AG04449 (cell line): ENCODE data around the gene RNPEPL1.

Experiments
- CTCF ChIA-PET: fragments of 350-600 bp; formaldehyde crosslinking; extraction: SDS; loops from one replicate; lab custom pipeline; 2021; ENCODE audit warnings: antibody characterized with exemption; lab: Yijun Ruan, JAX
- POLR2A ChIA-PET: fragments of 400-600, 350-600 bp; formaldehyde crosslinking; extraction: SDS; loops from one replicate; lab custom pipeline; 2020; ENCODE audit warnings: antibody characterized with exemption, inconsistent platforms; lab: Yijun Ruan, JAX
- DNase-seq: peaks from one replicate; pipeline ENCODE4 v3.0.0-alpha.2; 2010; ENCODE audit warnings: low read depth, low spot score
- H3K4me3 ChIP-seq: 2 replicates; pipeline ENCODE4 v1.5.1; 2011; ENCODE audit warnings: low read depth, mild to moderate bottlenecking, control low read depth, low read length
- TF ChIP-seq, protein P1 (sequence below): IDR thresholded peaks from one replicate; pipeline ENCODE4 v1.5.1; 2011; ENCODE audit warnings: mild to moderate bottlenecking, moderate library complexity, low read length, control low read depth, inconsistent platforms; ENCODE audit not compliant: insufficient read depth; ENCODE audit errors: missing control alignments

Gene RNPEPL1

GRCh38 chr2:240618776-240619175 is 50.5 kb downstream of the RNPEPL1 start:
- DNase-seq: no peak
- ChIA-PET CTCF (no interaction called here), POLR2A (no interaction called here)
- no peak overlapping the region for H3K4me3 ChIP-seq
- TF ChIP-seq, protein P1, sequence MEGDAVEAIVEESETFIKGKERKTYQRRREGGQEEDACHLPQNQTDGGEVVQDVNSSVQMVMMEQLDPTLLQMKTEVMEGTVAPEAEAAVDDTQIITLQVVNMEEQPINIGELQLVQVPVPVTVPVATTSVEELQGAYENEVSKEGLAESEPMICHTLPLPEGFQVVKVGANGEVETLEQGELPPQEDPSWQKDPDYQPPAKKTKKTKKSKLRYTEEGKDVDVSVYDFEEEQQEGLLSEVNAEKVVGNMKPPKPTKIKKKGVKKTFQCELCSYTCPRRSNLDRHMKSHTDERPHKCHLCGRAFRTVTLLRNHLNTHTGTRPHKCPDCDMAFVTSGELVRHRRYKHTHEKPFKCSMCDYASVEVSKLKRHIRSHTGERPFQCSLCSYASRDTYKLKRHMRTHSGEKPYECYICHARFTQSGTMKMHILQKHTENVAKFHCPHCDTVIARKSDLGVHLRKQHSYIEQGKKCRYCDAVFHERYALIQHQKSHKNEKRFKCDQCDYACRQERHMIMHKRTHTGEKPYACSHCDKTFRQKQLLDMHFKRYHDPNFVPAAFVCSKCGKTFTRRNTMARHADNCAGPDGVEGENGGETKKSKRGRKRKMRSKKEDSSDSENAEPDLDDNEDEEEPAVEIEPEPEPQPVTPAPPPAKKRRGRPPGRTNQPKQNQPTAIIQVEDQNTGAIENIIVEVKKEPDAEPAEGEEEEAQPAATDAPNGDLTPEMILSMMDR: no peak

DNA sequence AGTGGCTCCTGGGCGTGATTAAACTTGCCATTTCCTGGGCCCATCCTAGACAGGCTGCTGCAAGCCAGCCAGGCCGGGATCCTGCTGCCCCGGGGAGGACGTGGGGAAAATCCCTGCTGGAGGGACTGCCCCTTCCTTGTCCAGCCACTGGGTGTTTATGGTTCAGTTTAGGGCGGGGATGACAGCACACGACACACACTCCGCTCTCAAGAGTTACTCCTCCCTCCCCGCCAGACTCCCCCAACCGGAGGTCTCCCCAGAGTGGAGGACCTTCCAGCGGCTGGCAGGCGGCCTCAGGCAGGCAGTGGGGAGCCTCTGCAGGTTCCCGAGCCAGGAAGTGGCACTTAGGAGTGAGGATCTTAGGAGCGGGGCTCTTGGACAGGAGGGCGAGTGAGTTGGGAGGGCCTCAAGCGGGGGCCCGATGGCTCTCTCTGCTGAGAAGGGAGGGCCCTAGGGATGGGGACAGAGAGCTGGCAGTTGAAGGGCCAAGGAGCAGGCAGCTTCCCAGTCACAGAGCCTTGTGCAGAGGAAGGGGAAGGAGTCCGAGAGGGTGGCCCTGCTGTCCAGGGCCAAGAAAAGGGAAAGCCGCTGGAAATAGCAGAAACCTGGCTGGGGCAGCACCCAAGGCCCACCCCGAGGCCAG is 51.3 kb downstream of the RNPEPL1 start:
- ChIA-PET CTCF (interaction anchor here (0.7 kb wide), 1 partner anchor 9 kb away, joined by 3 read pairs; no protein-coding TSS in a partner anchor), POLR2A (no interaction called here)

DNA sequence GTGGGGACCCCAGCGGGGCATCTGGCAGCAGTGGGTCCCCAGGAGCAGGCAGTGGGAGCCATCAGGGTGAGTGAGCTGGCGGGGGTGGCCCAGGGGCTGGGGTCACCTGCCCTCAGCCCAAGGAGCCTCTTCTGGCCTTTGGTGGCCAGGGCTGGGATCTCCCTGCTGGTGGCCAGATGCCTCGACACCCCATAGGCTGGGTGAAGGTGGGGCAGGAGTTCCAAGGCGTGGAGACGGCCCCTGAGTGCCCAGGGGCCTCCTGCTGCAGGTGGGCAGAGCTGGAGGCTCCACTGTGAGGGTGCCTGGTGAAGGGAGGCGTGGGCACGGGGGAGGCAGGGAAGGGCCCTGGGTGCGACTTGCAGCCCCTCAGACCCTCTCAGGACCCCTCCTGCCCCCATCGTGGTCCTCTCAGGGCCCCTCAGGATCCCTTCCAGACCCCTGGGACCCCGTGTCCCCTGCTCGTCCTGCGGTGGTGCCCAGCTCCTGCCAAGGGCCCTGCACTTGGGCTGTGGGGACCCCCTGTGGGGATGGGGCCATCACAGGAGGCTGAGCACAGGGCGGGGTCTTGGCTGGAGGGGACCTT is 52.0 kb downstream of the RNPEPL1 start:
- CTCF ChIA-PET: interaction anchor here (0.7 kb wide), 1 partner anchor 9 kb away, joined by 3 read pairs; no protein-coding TSS in a partner anchor
- no peak overlapping the region for H3K4me3 ChIP-seq
- POLR2A ChIA-PET: no interaction called here
- DNase-seq: no peak
- TF ChIP-seq, protein P1: no peak

More for the DNA sequence above, 51.3 kb downstream of the RNPEPL1 start:
- no peak for DNase-seq
- no peak overlapping the region for H3K4me3 ChIP-seq
- TF ChIP-seq, protein P1: no peak

DNA sequence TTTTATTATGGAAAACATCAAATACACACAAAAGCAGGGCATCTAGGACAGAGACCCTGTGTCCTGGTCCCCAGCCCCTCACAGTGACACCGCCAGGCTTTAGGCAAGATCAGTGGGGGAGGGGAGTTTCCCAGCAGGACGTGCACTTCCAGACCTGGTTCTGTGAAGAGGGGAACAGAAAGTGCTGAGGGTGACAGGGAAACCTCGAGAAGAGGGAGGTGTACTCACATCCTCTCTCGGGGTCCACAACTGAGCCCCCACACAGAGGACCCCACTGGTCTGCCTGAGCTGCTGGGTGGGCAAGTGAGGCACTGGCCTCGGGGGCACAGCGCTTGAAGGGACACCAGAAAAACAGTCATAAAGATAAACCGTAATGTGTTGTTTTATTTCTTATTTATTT is 52.6 kb downstream of the RNPEPL1 start:
- TF ChIP-seq, protein P1: no peak
- ChIA-PET CTCF (interaction anchor here (1.2 kb wide), 1 partner anchor 54 kb away, joined by 3 read pairs; no protein-coding TSS in a partner anchor), POLR2A (no interaction called here)
- no peak for DNase-seq
- no peak overlapping the region for H3K4me3 ChIP-seq

- POLR2A ChIA-PET: interaction anchor here (1.0 kb wide), 1 partner anchor 13 kb away, joined by 3 read pairs; no protein-coding TSS in a partner anchor
- TF ChIP-seq, protein P1: no peak
- CTCF ChIA-PET: interaction anchor here (1.2 kb wide), 1 partner anchor 55 kb away, joined by 3 read pairs; no protein-coding TSS in a partner anchor
- no peak overlapping the region for H3K4me3 ChIP-seq
- no peak for DNase-seq
Measured at GRCh38 chr2:240622060-240622411, 53.8 kb downstream of the RNPEPL1 start.

- CTCF ChIA-PET: no interaction called here
- H3K4me3 ChIP-seq: no peak overlapping the region
- TF ChIP-seq, protein P1: no peak
- POLR2A ChIA-PET: no interaction called here
- no peak for DNase-seq
Measured at GRCh38 chr2:240622531-240623235, 54.4 kb downstream of the RNPEPL1 start.
